GM04503 (cell line): ENCODE measurements around the gene EFNA4.

Experiments used
- DNase-seq: peaks from one replicate; pipeline ENCODE4 v3.0.0-alpha.2; 2012; ENCODE audit warnings: low read depth

Gene EFNA4

DNA sequence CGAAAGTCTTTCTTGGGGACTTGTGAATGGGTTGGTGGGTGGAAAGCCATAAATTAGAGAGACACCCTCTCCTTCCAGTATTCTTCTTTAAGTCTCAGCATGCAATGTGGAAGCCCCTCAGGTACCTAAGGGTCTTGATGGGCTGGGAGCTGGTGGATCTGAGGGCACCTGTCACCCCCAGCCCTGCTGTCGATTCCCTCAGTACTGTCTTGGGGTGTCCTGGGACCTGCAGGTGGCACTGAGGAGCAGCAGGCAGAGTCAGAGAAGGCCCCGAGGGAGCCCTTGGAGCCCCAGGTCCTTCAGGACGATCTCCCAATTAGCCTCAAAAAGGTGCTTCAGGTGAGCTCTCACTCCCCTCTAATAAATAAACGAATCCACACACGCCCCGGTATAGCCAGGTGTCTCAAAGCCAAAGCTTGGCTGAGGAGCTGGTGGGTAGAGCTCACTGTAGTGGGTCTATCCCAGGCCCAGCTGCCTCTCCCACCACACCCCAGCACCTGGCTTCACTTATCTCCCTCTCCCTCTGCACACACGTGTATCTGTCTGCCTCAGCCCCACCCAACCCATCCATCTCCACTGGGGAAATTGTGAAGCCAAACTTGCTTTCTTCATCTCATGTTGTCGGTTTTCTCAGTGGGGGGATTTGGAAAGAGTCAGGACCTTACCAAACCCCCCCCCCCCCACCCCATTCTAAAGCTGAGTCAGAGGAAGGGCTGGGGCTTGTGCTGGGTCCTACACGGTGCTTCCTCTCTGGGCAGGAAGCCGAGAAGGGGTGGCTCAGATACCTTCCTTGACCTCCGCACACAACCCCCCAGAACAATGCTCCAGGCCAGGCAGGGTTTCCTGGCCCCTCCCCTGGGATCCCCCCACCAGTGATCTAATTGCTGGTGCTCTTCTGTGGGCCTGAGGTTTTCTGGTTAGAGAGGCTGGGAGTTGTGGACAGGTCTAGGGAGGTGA is 10.8 kb upstream of the EFNA4 start:
- no peak for DNase-seq

- DNase-seq: no peak
These were observed 9.9 kb upstream of the EFNA4 start for GRCh38 chr1:155053531-155054105.

- no peak for DNase-seq
These were observed 6.4 kb upstream of the EFNA4 start for GRCh38 chr1:155057104-155057503.

GRCh38 chr1:155057788-155058211 is 5.7 kb upstream of the EFNA4 start:
- DNase-seq: no peak

- no peak for DNase-seq
These were observed 2.8 kb upstream of the EFNA4 start for GRCh38 chr1:155060736-155061135.

DNA sequence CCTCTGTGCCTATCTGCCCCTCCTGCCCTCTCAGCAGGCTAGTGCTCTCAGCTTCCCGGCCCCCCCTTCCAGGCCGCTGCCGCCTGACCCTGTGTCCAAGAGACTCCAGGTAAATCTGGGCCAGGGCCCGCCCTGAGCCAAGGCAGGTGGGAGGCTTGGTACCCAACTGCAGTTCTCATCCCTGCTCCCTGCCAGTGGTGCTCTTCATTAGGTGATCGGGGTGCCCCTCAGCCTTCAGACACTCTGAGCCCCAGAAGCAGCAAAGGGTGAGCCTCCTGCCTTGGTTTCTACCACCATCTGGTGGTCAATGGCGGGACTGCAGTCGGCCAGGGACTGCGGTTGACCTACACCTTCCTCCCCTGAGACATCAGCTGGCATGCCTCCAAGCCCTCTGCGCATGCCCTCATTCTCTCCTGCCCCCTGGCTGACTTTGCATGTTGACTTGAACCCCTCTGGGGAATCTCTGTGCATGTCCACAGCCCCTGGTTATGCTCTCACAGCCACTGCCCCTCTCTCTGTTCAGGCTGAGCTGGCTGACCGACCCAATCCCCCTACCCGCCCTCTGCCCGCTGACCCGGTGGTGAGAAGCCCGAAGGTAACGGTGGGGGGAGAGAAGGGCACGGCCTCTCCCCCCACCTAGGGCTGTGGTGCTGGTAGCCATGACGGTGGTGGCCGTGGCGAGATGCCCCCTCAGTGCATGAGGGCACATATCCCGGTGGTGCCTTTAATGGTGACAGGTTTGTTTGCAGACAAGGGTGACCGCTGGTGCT is 2.0 kb upstream of the EFNA4 start:
- DNase-seq: no peak

GRCh38 chr1:155062151-155062686 is 1.3 kb upstream of the EFNA4 start:
- no peak for DNase-seq

- DNase-seq: no peak
These were observed 683 bp upstream of the EFNA4 start for GRCh38 chr1:155062702-155063411.

GRCh38 chr1:155064111-155064831 is 731 bp downstream of the EFNA4 start:
- DNase-seq: no peak

DNA sequence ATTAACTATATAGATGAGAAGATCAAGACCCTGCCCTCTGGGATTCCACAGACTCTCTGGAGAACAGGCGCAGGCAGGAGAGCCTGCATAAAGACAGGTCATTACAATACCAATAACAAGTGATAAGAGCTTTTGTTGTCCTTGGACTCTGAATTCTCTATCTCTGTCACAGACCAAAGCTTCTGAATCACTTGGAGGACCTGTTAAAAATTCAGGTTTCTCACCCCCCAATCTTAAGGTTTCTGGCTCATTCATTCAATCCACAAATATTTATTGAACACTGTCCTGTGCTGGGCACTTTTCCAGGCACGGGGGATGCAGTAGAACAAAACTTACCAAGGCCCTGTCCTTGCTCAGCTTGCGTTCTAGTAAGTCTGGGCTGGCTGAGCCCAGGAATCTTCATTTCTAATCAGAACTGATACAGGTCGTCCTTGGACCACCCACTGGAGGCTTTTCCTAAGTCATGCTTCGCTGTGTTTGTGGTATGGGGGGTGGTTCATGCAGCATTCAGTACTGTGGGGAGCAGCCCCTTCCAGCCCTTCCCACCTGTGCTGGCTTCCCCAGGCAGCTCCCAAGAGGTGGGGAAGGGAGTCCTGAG is 1.4 kb downstream of the EFNA4 start:
- DNase-seq: no peak

- no peak for DNase-seq
These were observed 3.2 kb downstream of the EFNA4 start for GRCh38 chr1:155066777-155067176.

GRCh38 chr1:155068599-155068998 is 5.1 kb downstream of the EFNA4 start:
- DNase-seq: no peak

- no peak for DNase-seq
These were observed 6.1 kb downstream of the EFNA4 start for GRCh38 chr1:155069551-155070157.

DNA sequence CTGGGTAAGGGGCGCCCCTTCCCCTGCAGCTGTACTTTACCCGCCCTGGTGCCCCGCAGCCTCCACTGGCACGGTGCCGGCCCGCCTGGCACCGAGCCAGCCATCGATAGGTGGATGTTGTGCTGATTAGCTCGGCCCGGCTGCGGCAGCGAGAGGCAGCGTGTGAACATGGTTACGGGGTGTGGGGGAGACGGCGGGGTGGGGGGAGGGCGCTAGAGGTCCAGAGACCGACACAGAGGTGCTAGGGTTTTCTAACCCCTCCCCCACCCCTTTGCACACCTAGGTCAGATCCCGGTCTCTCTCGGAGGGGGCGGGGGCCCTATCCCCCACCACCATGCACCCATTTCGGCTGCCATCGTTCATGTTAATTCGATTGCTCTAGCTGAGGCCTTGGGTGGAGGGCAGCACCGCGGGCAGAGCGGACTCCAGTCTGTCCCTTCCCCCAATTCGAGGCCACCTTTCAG is 6.7 kb downstream of the EFNA4 start:
- no peak for DNase-seq

DNA sequence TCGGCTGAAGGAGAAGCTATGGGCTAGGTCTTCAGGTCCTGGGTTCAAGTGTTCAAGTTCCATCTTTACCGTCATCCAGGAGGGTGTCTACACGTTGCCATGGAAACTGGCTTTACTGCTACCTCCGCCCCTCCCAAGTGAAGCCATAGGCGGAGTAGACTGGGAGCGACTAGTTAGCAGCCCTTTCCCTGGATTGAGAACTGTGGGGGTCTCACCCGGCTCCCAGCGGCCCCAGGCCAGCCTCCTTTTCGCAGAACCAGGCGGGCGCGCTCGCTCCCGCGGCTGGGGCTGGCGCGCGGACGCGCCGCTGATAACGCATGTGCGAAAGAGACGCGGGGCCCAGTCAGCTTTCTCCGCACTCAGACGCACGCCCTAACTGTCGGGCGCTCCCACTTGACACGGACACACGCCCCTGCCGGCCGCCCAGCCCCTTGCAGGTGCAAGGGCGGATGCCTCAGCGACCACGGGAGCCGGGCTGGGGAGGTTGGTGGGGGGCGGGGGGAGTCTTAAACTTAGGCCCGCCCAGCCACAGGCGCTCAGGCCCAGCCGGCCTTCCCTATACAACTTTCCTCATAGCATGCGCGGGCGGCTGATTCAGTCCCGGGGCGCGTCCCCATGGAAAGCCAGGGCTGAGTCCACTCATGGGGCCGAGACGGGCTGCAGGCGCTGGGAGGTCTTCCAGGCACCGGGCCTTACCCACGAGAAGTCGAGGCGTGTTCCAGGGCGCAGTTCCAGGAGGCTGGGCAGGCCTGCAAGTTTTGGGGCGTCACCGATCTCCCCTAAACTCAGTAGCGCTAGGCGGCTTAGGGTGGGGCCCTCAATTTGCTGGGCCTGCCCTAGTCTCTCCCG is 7.4 kb downstream of the EFNA4 start:
- DNase-seq: no peak

- DNase-seq: no peak
These were observed 8.2 kb downstream of the EFNA4 start for GRCh38 chr1:155071701-155072100.

- no peak for DNase-seq
These were observed 9.2 kb downstream of the EFNA4 start for GRCh38 chr1:155072531-155073289.
